H1 (cell line): Measurements from ENCODE around the gene MYORG. TPM values are rescaled to one million over a fixed set of nuclear protein-coding genes. Genes with fewer than 3 reads are reported as not detected.

Source experiments
- CTCF ChIA-PET: fragments of 300-600 bp; sonication (Branson Sonifier 250); formaldehyde crosslinking; loops from one replicate; lab custom pipeline; 2021; ENCODE audit not compliant: partially characterized antibody; lab: Charles Lee
- POLR2A ChIA-PET: fragments of 300-600 bp; sonication (Branson Sonifier 250); formaldehyde crosslinking; loops from one replicate; lab custom pipeline; 2021; ENCODE audit warnings: inconsistent platforms; ENCODE audit not compliant: partially characterized antibody; lab: Charles Lee
- DNase-seq, 2 experiments: peaks; one replicate each; pipeline versions ENCODE4 v3.0.0 to v3.0.0-alpha.2; 2010 to 2022; ENCODE audit warnings: low spot score in 2 of 2, low read depth in 1 of 2, mixed read lengths in 1 of 2
- FAIRE-seq: peaks from 2 replicates; lab custom pipeline; 2011; peaks lifted over from hg19 to GRCh38; lab: Jason Lieb, UNC
- H2AFZ ChIP-seq: 2 replicates; pipeline ENCODE4 v1.8.1; 2012; ENCODE audit warnings: low read length, inconsistent platforms
- H2AK5ac ChIP-seq: 2 replicates; pipeline ENCODE4 v1.6.1; 2013; ENCODE audit warnings: low read depth, low read length
- H2BK120ac ChIP-seq: replicated peaks from 2 replicates; pipeline ENCODE3; 2013; ENCODE audit warnings: low read depth, low read length, inconsistent platforms
- H2BK12ac ChIP-seq: 2 replicates; pipeline ENCODE4 v1.6.1; 2013; ENCODE audit warnings: low read depth, low read length
- H2BK15ac ChIP-seq: 2 replicates; pipeline ENCODE4 v1.6.1; 2013; ENCODE audit warnings: low read length
- H2BK20ac ChIP-seq: 2 replicates; pipeline ENCODE4 v1.6.1; 2013; ENCODE audit warnings: low read length
- H2BK5ac ChIP-seq: 2 replicates; pipeline ENCODE4 v1.6.1; 2013; ENCODE audit warnings: low read depth, low read length
- H3K14ac ChIP-seq: 2 replicates; pipeline ENCODE4 v1.6.1; 2013; ENCODE audit warnings: inconsistent platforms; ENCODE audit not compliant: insufficient read length
- H3K18ac ChIP-seq: 2 replicates; pipeline ENCODE4 v1.6.1; 2013; ENCODE audit warnings: low read length; ENCODE audit errors: extremely low read depth
- H3K23ac ChIP-seq: 2 replicates; pipeline ENCODE4 v1.6.1; 2013; ENCODE audit warnings: inconsistent platforms; ENCODE audit not compliant: insufficient read length
- H3K23me2 ChIP-seq: 2 replicates; pipeline ENCODE4 v1.6.1; 2013; ENCODE audit warnings: low read depth, low read length
- H3K27ac ChIP-seq: 2 replicates; pipeline ENCODE4 v1.6.1; 2011; ENCODE audit warnings: low read depth, low read length, inconsistent platforms
- H3K27me3 ChIP-seq, 4 experiments: replicated peaks in 1 of 4; 1 replicate in 1 of 4; 2 replicates in 3 of 4; pipeline versions ENCODE4 v1.6.1 to v1.8.1; 2011 to 2013; ENCODE audit warnings: low read length in 3 of 4, mild to moderate bottlenecking in 3 of 4, inconsistent platforms in 2 of 4, mixed read lengths in 2 of 4, moderate library complexity in 1 of 4; ENCODE audit not compliant: control insufficient read depth in 3 of 4, insufficient read depth in 3 of 4; ENCODE audit errors: extremely low read depth in 1 of 4
- H3K36me3 ChIP-seq, 4 experiments: 2 replicates each; pipeline versions ENCODE4 v1.6.1 to v1.8.1; 2011 to 2013; ENCODE audit warnings: mild to moderate bottlenecking in 4 of 4, low read length in 3 of 4, moderate library complexity in 2 of 4, control low read depth in 1 of 4, inconsistent platforms in 1 of 4; ENCODE audit not compliant: insufficient read depth in 4 of 4, control insufficient read depth in 2 of 4
- H3K4ac ChIP-seq: replicated peaks from 2 replicates; pipeline ENCODE3; 2013; ENCODE audit warnings: low read length, low read depth, mixed read lengths, inconsistent platforms; ENCODE audit not compliant: insufficient read length
- H3K4me1 ChIP-seq, 4 experiments: replicated peaks in 1 of 4; 1 replicate in 1 of 4; 2 replicates in 3 of 4; pipeline versions ENCODE4 v1.6.1 to v1.8.1; 2011 to 2013; ENCODE audit warnings: low read length in 3 of 4, inconsistent platforms in 2 of 4, mixed read lengths in 1 of 4; ENCODE audit not compliant: insufficient read depth in 4 of 4, control insufficient read depth in 3 of 4
- H3K4me2 ChIP-seq, 2 experiments: 2 replicates each; pipeline versions ENCODE4 v1.6.1 to v1.8.1; 2011 to 2013; ENCODE audit warnings: low read depth in 2 of 2, low read length in 2 of 2, control low read depth in 1 of 2, inconsistent platforms in 1 of 2, mild to moderate bottlenecking in 1 of 2; ENCODE audit not compliant: insufficient read depth in 1 of 2
- H3K4me3 ChIP-seq, 4 experiments: fragments of 200-600, 300-600 bp in 1 of 4; sonication (generic), shearing (Covaris generic), sonication (Bioruptor Twin) in 1 of 4; 2 replicates each; pipeline versions ENCODE4 v1.5.1 to v1.8.1; 2011 to 2016; ENCODE audit warnings: low read length in 4 of 4, low read depth in 3 of 4, control low read depth in 2 of 4, inconsistent platforms in 2 of 4, mild to moderate bottlenecking in 2 of 4, mixed read lengths in 1 of 4, moderate library complexity in 1 of 4; ENCODE audit not compliant: insufficient read depth in 2 of 4; ENCODE audit errors: extremely low read depth in 1 of 4
- H3K56ac ChIP-seq: replicated peaks from 2 replicates; pipeline ENCODE3; 2013; ENCODE audit warnings: low read depth, mild to moderate bottlenecking, mixed read lengths, low read length, inconsistent platforms; ENCODE audit not compliant: insufficient read length
- H3K79me1 ChIP-seq: 2 replicates; pipeline ENCODE4 v1.6.1; 2013; ENCODE audit warnings: low read depth, low read length, control low read depth
- H3K79me2 ChIP-seq, 2 experiments: 2 replicates each; pipeline versions ENCODE4 v1.6.1 to v1.8.1; 2012 to 2013; ENCODE audit warnings: low read length in 2 of 2, mild to moderate bottlenecking in 2 of 2, inconsistent platforms in 1 of 2; ENCODE audit not compliant: insufficient read depth in 2 of 2, control insufficient read depth in 1 of 2
- H3K9ac ChIP-seq, 4 experiments: replicated peaks in 1 of 4; 1 replicate in 1 of 4; 2 replicates in 3 of 4; pipeline versions ENCODE4 v1.6.1 to v1.8.1; 2011 to 2013; ENCODE audit warnings: low read depth in 3 of 4, low read length in 3 of 4, control low read depth in 2 of 4, mild to moderate bottlenecking in 2 of 4, moderate library complexity in 2 of 4, inconsistent platforms in 1 of 4; ENCODE audit errors: extremely low read depth in 1 of 4
- H3K9me3 ChIP-seq, 2 experiments: 2 replicates each; pipeline versions ENCODE4 v1.6.1 to v1.8.1; 2012 to 2013; ENCODE audit warnings: mild to moderate bottlenecking in 2 of 2, moderate library complexity in 2 of 2, control low read depth in 1 of 2, inconsistent platforms in 1 of 2, low read depth in 1 of 2, low read length in 1 of 2, mixed read lengths in 1 of 2; ENCODE audit not compliant: insufficient read depth in 2 of 2
- H4K20me1 ChIP-seq, 2 experiments: replicated peaks in 1 of 2; 2 replicates each; pipeline versions ENCODE3 to v1.8.1; 2011 to 2013; ENCODE audit warnings: inconsistent platforms in 2 of 2, low read length in 2 of 2, mild to moderate bottlenecking in 1 of 2; ENCODE audit not compliant: insufficient read depth in 2 of 2, control insufficient read depth in 1 of 2
- H4K5ac ChIP-seq: 2 replicates; pipeline ENCODE4 v1.6.1; 2013; ENCODE audit warnings: low read length, low read depth, mixed read lengths, inconsistent platforms; ENCODE audit not compliant: insufficient read length
- H4K8ac ChIP-seq: 2 replicates; pipeline ENCODE4 v1.8.0; 2013; ENCODE audit warnings: mild to moderate bottlenecking, moderate library complexity, low read length, inconsistent platforms; ENCODE audit not compliant: insufficient read depth; ENCODE audit errors: extremely low read depth
- H4K91ac ChIP-seq: replicated peaks from 2 replicates; pipeline ENCODE3; 2013; ENCODE audit warnings: low read length, mixed read lengths, inconsistent platforms; ENCODE audit not compliant: insufficient read length
- BCL11A ChIP-seq, 2 experiments: IDR thresholded peaks; one replicate each; pipeline ENCODE4 v1.6.1; 2011; ENCODE audit warnings: low read depth in 2 of 2, low read length in 2 of 2, mild to moderate bottlenecking in 2 of 2
- CBX8 ChIP-seq: fragments of 300-800, 300-1000 bp; sonication (generic); IDR thresholded peaks from 2 replicates; pipeline ENCODE4 v1.7.1; 2016; ENCODE audit warnings: low read depth, low read length, borderline replicate concordance
- E2F6 ChIP-seq: IDR thresholded peaks from 2 replicates; pipeline ENCODE4 v1.6.1; 2012; ENCODE audit warnings: inconsistent platforms
- EZH2 ChIP-seq: fragments of 200-600 bp; sonication (generic); IDR thresholded peaks from 2 replicates; pipeline ENCODE4 v1.7.1; 2012; ENCODE audit warnings: low read depth, mild to moderate bottlenecking, moderate library complexity, low read length, inconsistent platforms; ENCODE audit not compliant: severe bottlenecking
- FOSL1 ChIP-seq: IDR thresholded peaks from 2 replicates; pipeline ENCODE4 v1.6.1; 2011; ENCODE audit warnings: mild to moderate bottlenecking, low read depth, low read length, moderate library complexity; ENCODE audit not compliant: insufficient read depth
- KDM4A ChIP-seq: IDR thresholded peaks from one replicate; pipeline ENCODE4 v1.7.1; 2012; ENCODE audit warnings: low read depth, mild to moderate bottlenecking, moderate library complexity, low read length, inconsistent platforms; ENCODE audit not compliant: severe bottlenecking
- KDM5A ChIP-seq: fragments of 200-600 bp; IDR thresholded peaks from 2 replicates; pipeline ENCODE4 v1.7.1; 2012; ENCODE audit warnings: mild to moderate bottlenecking, low read length, inconsistent platforms, mixed read lengths
- PHF8 ChIP-seq: fragments of 200-600 bp; sonication (generic); conservative IDR thresholded peaks from 2 replicates; pipeline ENCODE4 v1.7.1; 2012; ENCODE audit warnings: low read depth, mild to moderate bottlenecking, inconsistent platforms, low read length, moderate library complexity
- POLR2AphosphoS5 ChIP-seq: IDR thresholded peaks from 2 replicates; pipeline ENCODE4 v1.6.1; 2011; ENCODE audit warnings: low read depth, low read length
- SP1 ChIP-seq: IDR thresholded peaks from 2 replicates; pipeline ENCODE4 v1.6.1; 2011; ENCODE audit warnings: low read depth, low read length
- SRF ChIP-seq: IDR thresholded peaks from 2 replicates; pipeline ENCODE4 v1.6.1; 2011; ENCODE audit warnings: mild to moderate bottlenecking, low read depth, low read length, moderate library complexity
- TBP ChIP-seq: IDR thresholded peaks from 2 replicates; pipeline ENCODE4 v1.6.1; 2011; ENCODE audit warnings: low read depth, low read length, improper control_type of control experiment
- TEAD4 ChIP-seq: IDR thresholded peaks from 2 replicates; pipeline ENCODE4 v1.6.1; 2012; ENCODE audit warnings: low read depth, low read length, inconsistent platforms, mixed read lengths
- ZNF274 ChIP-seq: IDR thresholded peaks from 2 replicates; pipeline ENCODE4 v1.7.0; 2012; ENCODE audit warnings: low read length, borderline replicate concordance; ENCODE audit errors: extremely low read depth
- WGBS, 2 experiments: shearing (Covaris generic) in 1 of 2; methylation state at CpG; one replicate each; pipeline versions ENCODE4 v1.1.6 to v1.1.7; 2013 to 2015; ENCODE audit warnings: low lambda C conversion rate in 2 of 2, mixed read lengths in 2 of 2, inconsistent platforms in 1 of 2, low coverage in 1 of 2, missing lambda C conversion rate in 1 of 2; ENCODE audit not compliant: insufficient replicate concordance in 2 of 2, insufficient coverage in 1 of 2, insufficient read length in 1 of 2; ENCODE audit errors: extremely low coverage in 1 of 2, missing lambda C conversion rate in 1 of 2; 5-methylcytosine and 5-hydroxymethylcytosine counted together
- polyA plus RNA-seq, 7 experiments: library from polyadenylated mRNA; depleted of rRNA in 3 of 7; stranded (reverse) in 5 of 7; unstranded in 2 of 7; fragments of >200 nt in 5 of 7; fragments of 200-250 nt in 2 of 7; gene quantifications; 1 replicate in 5 of 7; 2 replicates in 1 of 7; 4 replicates in 1 of 7; pipeline versions ENCODE4 v1.2.1 to v1.2.3, GENCODE V29; 2011 to 2013; ENCODE audit warnings: missing spikeins in 2 of 7, mixed read lengths in 2 of 7
- total RNA-seq: library from RNA; stranded (reverse); fragmentation: NEBNext Ultra II Directional; extraction: Animal tissue kit (Norgen Biotek cat#: 25700); gene quantifications from 2 replicates; pipeline ENCODE4 v1.2.1, GENCODE V29; 2021

MYORG gene
- total and polyA plus RNA-seq, 2 of the 8 experiments (the other 6 are each of a cell fraction or from before 2014, with no cell fraction given): 1.2 to 5.9 TPM

- no peak overlapping the region for H2BK20ac ChIP-seq
- H3K36me3 ChIP-seq: no peaks in the 10 kb centered on the region
- FAIRE-seq: no peak
- no peak overlapping the region for H3K9ac ChIP-seq
- H4K91ac ChIP-seq: no peak overlapping the region
- no peak overlapping the region for H4K8ac ChIP-seq
- H3K79me2 ChIP-seq: no peaks in the 10 kb centered on the region
- no peak overlapping the region for H3K27ac ChIP-seq
- POLR2A ChIA-PET: no interaction called here
- no peak overlapping the region for H3K18ac ChIP-seq
- CTCF ChIA-PET: interaction anchor here (1.0 to 5.0 kb wide), 7 partner anchors 9 to 191 kb away, joined by 3 to 35 read pairs (median 4); no protein-coding TSS in a partner anchor
- H3K4me1 ChIP-seq: no peaks in the 10 kb centered on the region
- no peak overlapping the region for H3K23ac ChIP-seq
- no peak overlapping the region for H3K4me3 ChIP-seq
- H2BK15ac ChIP-seq: no peak overlapping the region
- H3K4me2 ChIP-seq: no peak overlapping the region
- no peaks in the 10 kb centered on the region; a peak in 1 of 7 replicates for H3K27me3 ChIP-seq
- H3K14ac ChIP-seq: no peak overlapping the region
- DNase-seq: no peak
- 0% methylated on average over 1 of the region's 1 CpG; no CpG with 5 or more reads in 1 of the 2 experiments for WGBS, 2 experiments
- H3K79me1 ChIP-seq: no peaks in the 10 kb centered on the region
- H3K4ac ChIP-seq: no peak overlapping the region
- H2BK5ac ChIP-seq: no peak overlapping the region
- no peak overlapping the region for H3K56ac ChIP-seq
- H2BK12ac ChIP-seq: no peak overlapping the region
- no peaks in the 10 kb centered on the region for H3K9me3 ChIP-seq
- H4K20me1 ChIP-seq: peaks cover 5% of the 10 kb centered on the region in 2 experiments
- H2BK120ac ChIP-seq: no peak overlapping the region
- H2AFZ ChIP-seq: no peak overlapping the region
- H3K23me2 ChIP-seq: no peaks in the 10 kb centered on the region
- no peak overlapping the region for H4K5ac ChIP-seq
- H2AK5ac ChIP-seq: no peak overlapping the region
- TF ChIP-seq KDM4A (no peak), PHF8 (no peak), CBX8 (no peak), FOSL1 (no peak), SRF (no peak), ZNF274 (no peak), TBP (no peak), E2F6 (no peak), KDM5A (no peak), POLR2AphosphoS5 (no peak), SP1 (no peak), TEAD4 (no peak), EZH2 (no peak), BCL11A (IDR thresholded peaks at IDR 0.05; ENCODE audit: low read depth in 2 of 2, low read length in 2 of 2) (no peak)
Observed at GRCh38 chr9:34412336-34412735, 35.6 kb upstream of the MYORG start.
